Right renal pelvis (tissue), 4 donors: Measurements from ENCODE around the gene CDK5RAP3. TPM values are rescaled to one million over a fixed set of nuclear protein-coding genes. Genes with fewer than 3 reads are reported as not detected.
"Not testable (repeated sequence)": the region's sequence is repeated elsewhere in the genome, so short reads cannot be mapped to it uniquely, and the experiment has no call there.

ENCODE experiments used
- DNase-seq, 4 donors: peaks; one replicate each; pipeline ENCODE4 v3.0.0-alpha.2; 2013; ENCODE audit warnings: low read depth in 4 of 4, low spot score in 3 of 4, missing footprints in 1 of 4
- polyA plus RNA-seq, 4 donors: library from polyadenylated mRNA; unstranded; fragments of 120-200 nt; gene quantifications; one replicate each; pipeline ENCODE4 v1.2.1, GENCODE V29; 2013; ENCODE audit not compliant: insufficient read length in 4 of 4

CDK5RAP3 gene
- polyA plus RNA-seq, 4 donors = 118 to 153 (median 147) TPM

- no peak for DNase-seq
These were observed 2.6 kb downstream of the CDK5RAP3 start for GRCh38 chr17:47973541-47973940.

GRCh38 chr17:47975189-47975822 is 4.4 kb downstream of the CDK5RAP3 start:
- no peak for DNase-seq

- no peak for DNase-seq
These were observed 4.9 kb downstream of the CDK5RAP3 start for GRCh38 chr17:47975823-47976205.

GRCh38 chr17:47978324-47978723 is 7.4 kb downstream of the CDK5RAP3 start:
- no peak for DNase-seq

GRCh38 chr17:47980541-47980940 is 9.6 kb downstream of the CDK5RAP3 start:
- DNase-seq = no peak

- DNase-seq = no peak
These were observed 10.5 kb downstream of the CDK5RAP3 start for GRCh38 chr17:47981462-47981861.

- no peak for DNase-seq
These were observed 11.2 kb downstream of the CDK5RAP3 start for GRCh38 chr17:47982091-47982617.

- DNase-seq = no peak
These were observed 11.9 kb downstream of the CDK5RAP3 start for GRCh38 chr17:47982645-47983390.

GRCh38 chr17:47983492-47984223 is 12.7 kb downstream of the CDK5RAP3 start:
- no peak for DNase-seq

GRCh38 chr17:47986520-47986919 is 15.6 kb downstream of the CDK5RAP3 start:
- no peak for DNase-seq

- DNase-seq = peak in 1 of 4 donors; percentile 62
These were observed 16.4 kb downstream of the CDK5RAP3 start for GRCh38 chr17:47987240-47987835.

GRCh38 chr17:47988445-47988844 is 17.5 kb downstream of the CDK5RAP3 start:
- DNase-seq = not testable (repeated sequence)

- DNase-seq = no peak
These were observed 18.2 kb downstream of the CDK5RAP3 start for GRCh38 chr17:47989159-47989558.

GRCh38 chr17:47989700-47990099 is 18.8 kb downstream of the CDK5RAP3 start:
- DNase-seq = no peak

GRCh38 chr17:47990962-47991731 is 20.2 kb downstream of the CDK5RAP3 start:
- DNase-seq = no peak

GRCh38 chr17:47992216-47992615 is 21.3 kb downstream of the CDK5RAP3 start:
- no peak for DNase-seq

- DNase-seq = no peak
These were observed 22.2 kb downstream of the CDK5RAP3 start for GRCh38 chr17:47993031-47993564.

GRCh38 chr17:47993964-47994363 is 23.1 kb downstream of the CDK5RAP3 start:
- DNase-seq = no peak

- no peak for DNase-seq
These were observed 23.8 kb downstream of the CDK5RAP3 start for GRCh38 chr17:47994724-47995123.
